Ishikawa (cell line): ENCODE results near the gene GALNT5.

ENCODE experiments used
- CEBPB ChIP-seq: IDR thresholded peaks from 2 replicates; pipeline ENCODE4 v1.6.1; 2012
- CREB1 ChIP-seq: IDR thresholded peaks from 2 replicates; pipeline ENCODE4 v1.6.1; 2012; ENCODE audit warnings: low read depth
- EGR1 ChIP-seq: IDR thresholded peaks from 2 replicates; pipeline ENCODE4 v1.6.1; 2012
- EP300 ChIP-seq: IDR thresholded peaks from 2 replicates; pipeline ENCODE4 v1.6.1; 2012; ENCODE audit warnings: borderline replicate concordance
- FOXM1 ChIP-seq: IDR thresholded peaks from 2 replicates; pipeline ENCODE4 v1.6.1; 2012; ENCODE audit warnings: low read depth, borderline replicate concordance
- MAX ChIP-seq: IDR thresholded peaks from 2 replicates; pipeline ENCODE4 v1.6.1; 2012
- NFIC ChIP-seq: IDR thresholded peaks from 2 replicates; pipeline ENCODE4 v1.6.1; 2012
- RAD21 ChIP-seq: IDR thresholded peaks from 2 replicates; pipeline ENCODE4 v1.6.1; 2012; ENCODE audit warnings: low read depth
- REST ChIP-seq: IDR thresholded peaks from 2 replicates; pipeline ENCODE4 v1.6.1; 2012; ENCODE audit warnings: low read depth, mild to moderate bottlenecking
- TAF1 ChIP-seq: IDR thresholded peaks from 2 replicates; pipeline ENCODE4 v1.6.1; 2012; ENCODE audit warnings: low read depth, mild to moderate bottlenecking
- TCF12 ChIP-seq: IDR thresholded peaks from 2 replicates; pipeline ENCODE4 v1.6.1; 2012; ENCODE audit warnings: low read depth
- TEAD4 ChIP-seq: IDR thresholded peaks from 2 replicates; pipeline ENCODE4 v1.6.1; 2012
- USF1 ChIP-seq: IDR thresholded peaks from 2 replicates; pipeline ENCODE4 v1.6.1; 2012
- YY1 ChIP-seq: IDR thresholded peaks from 2 replicates; pipeline ENCODE4 v1.6.1; 2012; ENCODE audit warnings: low read depth
- ZBTB7A ChIP-seq: IDR thresholded peaks from 2 replicates; pipeline ENCODE4 v1.6.1; 2012; ENCODE audit warnings: low read depth

Gene GALNT5

GRCh38 chr2:157291018-157291417 is 33.5 kb downstream of the GALNT5 start:
- TF ChIP-seq REST: no peak
- no peak for TF ChIP-seq NFIC
- no peak for TF ChIP-seq TCF12
- no peak for TF ChIP-seq USF1
- TF ChIP-seq CEBPB: no peak
- TF ChIP-seq EGR1: no peak
- TF ChIP-seq TAF1: no peak
- TF ChIP-seq CREB1: no peak
- no peak for TF ChIP-seq EP300
- no peak for TF ChIP-seq RAD21
- TF ChIP-seq FOXM1: no peak
- TF ChIP-seq MAX: no peak
- TF ChIP-seq TEAD4: no peak
- TF ChIP-seq YY1: no peak
- no peak for TF ChIP-seq ZBTB7A

- TF ChIP-seq REST (no peak), EGR1 (no peak), YY1 (no peak), USF1 (no peak)
Observed at GRCh38 chr2:157292853-157293252, 35.3 kb downstream of the GALNT5 start.

- TF ChIP-seq RAD21: no peak
- no peak for TF ChIP-seq USF1
- TF ChIP-seq CREB1: no peak
- no peak for TF ChIP-seq MAX
- no peak for TF ChIP-seq YY1
- TF ChIP-seq REST: no peak
- TF ChIP-seq EP300: no peak
- no peak for TF ChIP-seq TCF12
- TF ChIP-seq NFIC: no peak
- TF ChIP-seq EGR1: no peak
- no peak for TF ChIP-seq CEBPB
- no peak for TF ChIP-seq ZBTB7A
Observed at GRCh38 chr2:157296490-157296889, 39.0 kb downstream of the GALNT5 start.

GRCh38 chr2:157296958-157297357 is 39.5 kb downstream of the GALNT5 start:
- TF ChIP-seq MAX (no peak), CEBPB (no peak), TEAD4 (no peak), REST (no peak), TAF1 (no peak), USF1 (no peak), TCF12 (no peak), EP300 (no peak), EGR1 (no peak), FOXM1 (no peak), RAD21 (no peak), ZBTB7A (no peak), YY1 (no peak), NFIC (no peak), CREB1 (no peak)
